ENCODE data around the gene SPECC1L.

SPECC1L gene

GRCh38 chr22:24428751-24429410 lies 158.2 kb downstream of the SPECC1L start:
- Histone ChIP-seq H3K18ac (ENCODE audit: low read length) (no peak overlapping the region), H3K4me1 (ENCODE audit: control insufficient read depth in 1 of 2, insufficient read depth in 2 of 2, low read length in 2 of 2) (peaks cover 3 to 6% of the 10 kb centered on the region in 2 experiments), H3K9me3 (ENCODE audit: insufficient read depth, low read depth, low read length) (no peaks in the 10 kb centered on the region), H2AK5ac (ENCODE audit: low read length) (no peak overlapping the region), H2AFZ (ENCODE audit: insufficient read depth, low read length, poor library complexity) (no peak overlapping the region), H3K27ac (ENCODE audit: low read depth, low read length) (no peak overlapping the region), H2BK12ac (ENCODE audit: low read length) (no peak overlapping the region), H4K8ac (ENCODE audit: low read depth, low read length) (no peak overlapping the region), H2BK5ac (ENCODE audit: low read depth, low read length, poor library complexity) (no peak overlapping the region), H4K91ac (ENCODE audit: low read depth, low read length) (no peak overlapping the region), H3K4me2 (ENCODE audit: low read length) (no peak overlapping the region), H3K79me2 (ENCODE audit: control insufficient read depth, insufficient read depth, low read length, poor library complexity) (no peaks in the 10 kb centered on the region), H3K79me1 (ENCODE audit: low read length) (no peaks in the 10 kb centered on the region), H3K36me3 (ENCODE audit: control insufficient read depth in 1 of 2, insufficient read depth in 2 of 2, low read length in 2 of 2) (no peaks in the 10 kb centered on the region), H3K23ac (ENCODE audit: low read length) (no peak overlapping the region), H3K4ac (ENCODE audit: low read depth, low read length) (no peak overlapping the region), H3K4me3 (ENCODE audit: low read depth, low read length) (no peak overlapping the region), H3K14ac (ENCODE audit: low read length) (no peak overlapping the region), H3K9ac (ENCODE audit: low read length) (no peak overlapping the region), H3K27me3 (ENCODE audit: insufficient read depth, low read length) (peaks cover 16% of the 10 kb centered on the region), H2BK120ac (ENCODE audit: insufficient read depth, low read length, poor library complexity) (no peak overlapping the region), H4K12ac (ENCODE audit: low read depth, low read length) (no peak overlapping the region)
- no CpG with 5 or more reads among the region's 11 CpGs for WGBS (ENCODE audit: extremely low coverage, insufficient coverage, insufficient read length)
- DNase-seq = no peak

DNA sequence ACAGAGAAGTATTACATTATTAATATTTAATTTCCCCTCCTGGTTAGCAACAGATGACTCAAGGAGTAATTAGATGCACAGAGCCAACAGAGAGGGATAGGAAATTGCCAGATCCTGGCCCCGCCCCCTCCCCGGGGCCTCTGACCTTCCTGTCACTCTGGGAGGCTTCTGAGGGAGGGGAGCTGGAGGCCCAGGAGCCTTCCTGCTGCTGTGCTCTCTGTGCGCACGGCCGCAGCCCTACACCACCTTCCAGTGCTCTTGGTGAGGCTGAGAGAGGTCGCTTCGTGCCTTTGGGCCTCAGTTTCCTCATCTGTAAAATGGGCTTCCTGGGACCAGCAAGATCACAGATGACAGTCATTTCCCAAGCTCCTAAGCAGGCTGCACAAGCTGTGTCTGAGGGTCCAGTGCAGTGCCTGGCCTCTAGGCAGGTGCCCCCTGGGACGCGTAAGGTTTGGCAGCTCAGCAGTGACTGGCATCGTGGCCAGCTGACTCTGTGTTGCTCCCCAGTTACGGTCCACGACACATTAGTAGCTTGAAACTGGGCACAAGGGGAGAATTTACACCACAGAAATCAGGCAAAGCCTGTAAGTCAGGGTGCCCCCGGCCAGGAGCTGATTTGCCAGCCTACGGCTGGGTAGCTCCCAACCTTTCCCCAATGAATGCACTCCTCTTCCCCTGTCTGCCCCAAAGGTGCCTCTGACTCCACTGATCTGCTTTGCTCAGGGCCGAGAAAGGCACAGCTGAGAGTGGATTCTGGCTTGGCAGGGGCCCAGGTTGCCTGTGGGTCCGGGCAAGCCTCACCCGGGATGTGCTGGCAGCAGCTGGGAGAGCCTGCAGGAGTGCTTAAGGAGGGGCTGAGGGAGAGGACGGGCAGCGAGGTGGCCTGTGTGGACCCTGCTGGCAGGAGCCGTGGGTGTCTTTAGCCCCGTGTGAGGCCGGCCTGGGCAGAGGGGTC lies 159.1 kb downstream of the SPECC1L start:
- WGBS (ENCODE audit: extremely low coverage, insufficient coverage, insufficient read length) = no CpG with 5 or more reads among the region's 22 CpGs
- H3K79me2 ChIP-seq (ENCODE audit: control insufficient read depth, insufficient read depth, low read length, poor library complexity) = no peaks in the 10 kb centered on the region
- no peak overlapping the region for H3K27ac ChIP-seq (ENCODE audit: low read depth, low read length)
- no peak overlapping the region for H3K4me2 ChIP-seq (ENCODE audit: low read length)
- no peak overlapping the region for H3K9ac ChIP-seq (ENCODE audit: low read length)
- H3K23ac ChIP-seq (ENCODE audit: low read length) = no peak overlapping the region
- H2BK120ac ChIP-seq (ENCODE audit: insufficient read depth, low read length, poor library complexity) = no peak overlapping the region
- H3K9me3 ChIP-seq (ENCODE audit: insufficient read depth, low read depth, low read length) = no peaks in the 10 kb centered on the region
- no peak overlapping the region for H4K91ac ChIP-seq (ENCODE audit: low read depth, low read length)
- no peak overlapping the region for H4K8ac ChIP-seq (ENCODE audit: low read depth, low read length)
- no peak for DNase-seq
- no peak overlapping the region for H2AK5ac ChIP-seq (ENCODE audit: low read length)
- no peaks in the 10 kb centered on the region for H3K79me1 ChIP-seq (ENCODE audit: low read length)
- H3K27me3 ChIP-seq (ENCODE audit: insufficient read depth, low read length) = peaks cover 8% of the 10 kb centered on the region
- no peak overlapping the region for H3K4me3 ChIP-seq (ENCODE audit: low read depth, low read length)
- no peak overlapping the region for H3K18ac ChIP-seq (ENCODE audit: low read length)
- no peak overlapping the region for H2BK5ac ChIP-seq (ENCODE audit: low read depth, low read length, poor library complexity)
- no peaks in the 10 kb centered on the region for H3K4me1 ChIP-seq (ENCODE audit: control insufficient read depth in 1 of 2, insufficient read depth in 2 of 2, low read length in 2 of 2)
- H3K36me3 ChIP-seq (ENCODE audit: control insufficient read depth in 1 of 2, insufficient read depth in 2 of 2, low read length in 2 of 2) = no peaks in the 10 kb centered on the region
- H3K4ac ChIP-seq (ENCODE audit: low read depth, low read length) = no peak overlapping the region
- no peak overlapping the region for H2BK12ac ChIP-seq (ENCODE audit: low read length)
- no peak overlapping the region for H3K14ac ChIP-seq (ENCODE audit: low read length)
- H2AFZ ChIP-seq (ENCODE audit: insufficient read depth, low read length, poor library complexity) = no peak overlapping the region
- H4K12ac ChIP-seq (ENCODE audit: low read depth, low read length) = no peak overlapping the region

DNA sequence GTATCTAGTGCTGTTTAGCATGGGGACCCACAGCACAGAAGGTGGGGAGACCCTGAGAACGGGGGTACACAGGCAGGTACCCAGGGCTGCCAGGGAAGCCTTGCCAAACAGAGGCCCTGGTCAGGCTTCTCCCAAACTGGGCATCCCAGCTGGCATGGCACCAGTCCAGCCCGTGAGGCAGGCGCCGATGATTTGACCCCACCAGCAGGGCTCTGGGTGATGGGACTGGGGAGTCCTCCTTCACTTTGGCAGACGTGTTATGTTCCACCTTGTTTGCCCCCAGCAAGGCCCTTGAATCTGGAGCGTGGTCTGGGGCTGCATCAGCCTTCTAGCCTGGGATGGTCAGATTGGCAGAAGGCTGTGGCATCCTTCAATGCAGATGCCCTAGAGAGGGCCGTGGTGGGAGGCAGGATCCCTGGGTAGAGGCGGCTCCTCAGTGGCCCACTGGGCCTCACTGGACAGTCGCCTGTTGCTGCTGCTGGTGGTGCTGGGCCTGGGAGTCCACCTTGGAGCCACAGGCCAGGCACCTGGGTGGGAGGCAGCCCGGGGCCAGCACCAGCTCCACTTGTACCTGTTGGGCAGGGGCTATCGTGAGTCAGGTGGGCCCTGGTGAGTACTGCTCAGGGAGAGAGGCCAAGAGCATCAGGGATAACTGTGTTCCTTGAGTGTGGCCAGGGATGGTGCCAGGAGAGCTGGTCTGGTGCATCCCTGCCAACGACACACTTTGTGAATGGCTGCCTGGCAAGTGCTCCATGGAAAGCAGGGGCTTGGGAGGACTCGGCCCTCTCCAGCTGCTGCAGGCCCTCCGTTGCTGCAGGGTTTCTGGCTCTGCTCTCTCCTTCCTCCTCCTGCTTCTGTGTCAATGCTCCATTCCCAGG lies 160.0 kb downstream of the SPECC1L start:
- H3K4ac ChIP-seq (ENCODE audit: low read depth, low read length) = no peak overlapping the region

GRCh38 chr22:24431309-24432034 lies 160.8 kb downstream of the SPECC1L start:
- Histone ChIP-seq H2BK5ac (ENCODE audit: low read depth, low read length, poor library complexity) (no peak overlapping the region), H3K9ac (ENCODE audit: low read length) (no peak overlapping the region), H3K4me1 (ENCODE audit: control insufficient read depth in 1 of 2, insufficient read depth in 2 of 2, low read length in 2 of 2) (no peaks in the 10 kb centered on the region), H3K9me3 (ENCODE audit: insufficient read depth, low read depth, low read length) (no peaks in the 10 kb centered on the region), H3K4ac (ENCODE audit: low read depth, low read length) (no peak overlapping the region), H3K36me3 (ENCODE audit: control insufficient read depth in 1 of 2, insufficient read depth in 2 of 2, low read length in 2 of 2) (no peaks in the 10 kb centered on the region), H3K14ac (ENCODE audit: low read length) (no peak overlapping the region), H3K4me2 (ENCODE audit: low read length) (no peak overlapping the region), H3K4me3 (ENCODE audit: low read depth, low read length) (no peak overlapping the region), H2AK5ac (ENCODE audit: low read length) (no peak overlapping the region), H3K27ac (ENCODE audit: low read depth, low read length) (no peak overlapping the region), H4K91ac (ENCODE audit: low read depth, low read length) (no peak overlapping the region), H2AFZ (ENCODE audit: insufficient read depth, low read length, poor library complexity) (no peak overlapping the region), H3K79me1 (ENCODE audit: low read length) (no peaks in the 10 kb centered on the region), H3K27me3 (ENCODE audit: insufficient read depth, low read length) (no peaks in the 10 kb centered on the region), H4K12ac (ENCODE audit: low read depth, low read length) (no peak overlapping the region), H4K8ac (ENCODE audit: low read depth, low read length) (no peak overlapping the region), H3K79me2 (ENCODE audit: control insufficient read depth, insufficient read depth, low read length, poor library complexity) (no peaks in the 10 kb centered on the region), H2BK120ac (ENCODE audit: insufficient read depth, low read length, poor library complexity) (no peak overlapping the region), H2BK12ac (ENCODE audit: low read length) (no peak overlapping the region), H3K18ac (ENCODE audit: low read length) (no peak overlapping the region), H3K23ac (ENCODE audit: low read length) (no peak overlapping the region)
- WGBS (ENCODE audit: extremely low coverage, insufficient coverage, insufficient read length) = no CpG with 5 or more reads among the region's 9 CpGs
- no peak for DNase-seq

More for the DNA sequence above, 160.0 kb downstream of the SPECC1L start:
- no peak overlapping the region for H4K12ac ChIP-seq (ENCODE audit: low read depth, low read length)
- no peak overlapping the region for H4K8ac ChIP-seq (ENCODE audit: low read depth, low read length)
- no CpG with 5 or more reads among the region's 14 CpGs for WGBS (ENCODE audit: extremely low coverage, insufficient coverage, insufficient read length)
- no peak overlapping the region for H3K23ac ChIP-seq (ENCODE audit: low read length)
- H2AFZ ChIP-seq (ENCODE audit: insufficient read depth, low read length, poor library complexity) = no peak overlapping the region
- no peak overlapping the region for H2AK5ac ChIP-seq (ENCODE audit: low read length)
- no peaks in the 10 kb centered on the region for H3K79me1 ChIP-seq (ENCODE audit: low read length)
- H3K4me2 ChIP-seq (ENCODE audit: low read length) = no peak overlapping the region
- no peaks in the 10 kb centered on the region for H3K9me3 ChIP-seq (ENCODE audit: insufficient read depth, low read depth, low read length)
- H3K14ac ChIP-seq (ENCODE audit: low read length) = no peak overlapping the region
- DNase-seq = no peak
- no peak overlapping the region for H3K18ac ChIP-seq (ENCODE audit: low read length)
- no peaks in the 10 kb centered on the region for H3K79me2 ChIP-seq (ENCODE audit: control insufficient read depth, insufficient read depth, low read length, poor library complexity)
- H3K27ac ChIP-seq (ENCODE audit: low read depth, low read length) = no peak overlapping the region
- no peak overlapping the region for H3K4me3 ChIP-seq (ENCODE audit: low read depth, low read length)
- H4K91ac ChIP-seq (ENCODE audit: low read depth, low read length) = no peak overlapping the region
- no peak overlapping the region for H3K9ac ChIP-seq (ENCODE audit: low read length)
- H3K36me3 ChIP-seq (ENCODE audit: control insufficient read depth in 1 of 2, insufficient read depth in 2 of 2, low read length in 2 of 2) = no peaks in the 10 kb centered on the region
- H2BK120ac ChIP-seq (ENCODE audit: insufficient read depth, low read length, poor library complexity) = no peak overlapping the region
- no peak overlapping the region for H2BK5ac ChIP-seq (ENCODE audit: low read depth, low read length, poor library complexity)
- no peak overlapping the region for H2BK12ac ChIP-seq (ENCODE audit: low read length)
- no peaks in the 10 kb centered on the region for H3K4me1 ChIP-seq (ENCODE audit: control insufficient read depth in 1 of 2, insufficient read depth in 2 of 2, low read length in 2 of 2)
- H3K27me3 ChIP-seq (ENCODE audit: insufficient read depth, low read length) = no peaks in the 10 kb centered on the region

Data from trophoblast cell (in vitro differentiated cells and primary cell).